ENCODE measurements around the gene LRRC59.
"Not testable (repeated sequence)": the region's sequence is repeated elsewhere in the genome, so short reads cannot be mapped to it uniquely, and the experiment has no call there.

The LRRC59 gene

DNA sequence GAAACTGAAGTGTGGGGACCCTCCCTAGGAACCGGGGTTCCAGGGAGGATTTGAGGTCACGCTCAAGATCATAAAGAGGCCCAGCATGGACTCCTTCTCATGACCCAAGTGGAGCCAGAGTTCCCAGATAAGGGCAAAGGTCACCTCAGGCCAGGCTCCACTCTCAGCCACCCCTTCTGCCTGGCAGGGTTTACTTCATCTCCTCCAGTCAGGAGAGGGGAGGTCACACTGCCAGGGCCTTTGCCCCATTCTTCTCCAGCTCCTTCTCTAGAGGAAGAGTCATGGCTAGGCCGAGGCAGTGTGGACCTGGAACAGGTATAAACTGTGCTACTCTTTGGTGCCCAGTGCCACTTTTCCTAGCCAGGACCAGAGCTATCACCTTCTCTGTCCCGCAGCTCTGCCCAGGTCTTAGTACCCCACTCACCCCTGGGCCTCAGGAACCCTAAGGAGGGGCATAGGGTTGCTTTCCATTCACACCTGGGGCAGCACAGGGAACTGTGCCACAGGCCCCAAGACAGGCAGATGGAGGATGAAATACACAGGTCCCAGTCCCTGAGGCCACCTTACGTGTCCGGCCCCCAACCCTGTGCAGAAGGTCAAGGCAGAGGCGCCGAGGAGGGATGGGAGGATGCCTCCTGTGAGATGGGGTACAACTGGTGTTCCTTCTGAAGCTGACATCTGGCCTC is 27.8 kb upstream of the LRRC59 start:
- DNase-seq (ENCODE audit: low read depth in 2 of 3, low spot score in 1 of 3) = no peak

DNA sequence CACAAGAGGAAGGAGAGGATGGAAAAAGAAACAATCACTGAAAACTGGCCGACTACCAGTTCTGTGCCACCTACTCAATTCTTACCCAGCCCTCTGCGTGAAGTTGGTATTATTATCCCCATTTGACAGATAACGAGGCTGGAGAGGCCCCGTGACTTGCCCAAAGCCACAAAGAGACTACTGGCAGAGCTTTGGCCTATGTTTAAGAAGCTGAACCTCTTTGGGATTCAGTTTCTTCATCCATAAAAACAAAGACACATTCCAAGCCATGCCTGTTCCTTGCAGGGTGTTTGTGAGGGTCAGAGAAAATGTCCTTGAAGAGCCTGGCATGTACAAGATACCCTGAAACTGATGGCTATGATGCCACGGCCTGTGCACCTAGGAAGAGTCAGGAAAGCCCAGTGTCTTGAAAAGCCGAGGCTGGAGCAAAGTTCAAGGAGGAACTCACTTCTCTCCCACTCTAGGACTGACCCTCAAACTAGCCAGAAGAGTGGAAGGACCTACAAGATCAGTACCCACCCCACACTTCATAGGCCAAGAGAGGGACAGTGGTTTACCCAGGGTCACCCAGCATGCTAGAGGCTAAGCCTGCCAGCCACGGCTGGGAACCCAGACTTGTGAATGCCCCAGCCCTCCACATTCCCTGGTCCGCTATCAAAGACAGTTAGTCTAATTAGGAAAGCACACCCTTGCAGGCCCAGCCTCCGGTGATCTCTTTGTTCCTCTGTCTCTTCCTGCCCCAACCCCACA is 27.1 kb upstream of the LRRC59 start:
- DNase-seq (ENCODE audit: low read depth in 2 of 3, low spot score in 1 of 3) = no peak

DNA sequence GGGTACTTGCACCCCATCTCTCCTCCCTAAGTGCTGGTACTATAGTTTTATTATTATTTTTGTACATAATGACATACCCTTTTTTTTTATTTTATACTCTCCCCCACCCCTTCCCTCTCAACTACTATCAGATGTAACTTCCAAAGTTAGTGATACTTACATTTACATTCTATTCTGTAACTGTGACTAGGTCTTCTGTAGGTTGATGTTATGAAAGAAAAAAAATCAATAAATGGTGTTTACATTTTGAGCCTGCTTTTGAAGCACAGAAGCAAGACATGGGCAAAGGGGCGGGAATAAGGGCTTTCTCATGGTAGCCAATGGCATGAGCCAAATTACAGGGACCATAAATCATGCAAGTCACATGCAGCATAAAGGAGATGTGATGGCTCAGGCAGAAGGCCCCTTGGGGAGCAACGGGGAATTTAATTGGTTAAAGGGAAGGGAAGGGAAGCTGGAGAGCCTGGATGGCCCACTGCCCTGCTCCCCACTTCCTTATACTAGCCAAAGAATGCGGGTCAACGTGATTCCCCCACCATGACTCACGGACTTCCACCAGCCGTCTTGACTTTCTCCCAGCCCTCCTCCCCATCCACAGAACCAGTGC is 26.3 kb upstream of the LRRC59 start:
- no peak for DNase-seq (ENCODE audit: low read depth in 2 of 3, low spot score in 1 of 3)

DNA sequence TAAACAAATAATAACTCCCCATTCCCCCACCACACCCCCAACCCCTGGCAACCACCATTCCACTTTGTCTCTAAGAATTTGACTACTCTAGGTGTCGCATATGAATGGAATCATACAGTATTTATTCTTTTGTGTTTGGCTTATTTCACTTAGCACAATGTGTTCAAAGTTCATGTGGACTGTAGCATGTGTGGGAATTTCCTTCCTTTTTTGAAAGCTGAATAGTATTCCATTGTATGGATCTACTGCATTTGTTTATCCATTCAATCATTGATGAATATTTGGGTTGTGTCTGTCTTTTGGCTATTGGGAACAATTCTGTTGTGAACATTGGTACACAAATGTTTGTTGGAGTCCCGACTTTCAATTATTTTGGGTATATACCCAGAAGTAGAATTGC is 25.4 kb upstream of the LRRC59 start:
- DNase-seq (ENCODE audit: low read depth in 2 of 3, low spot score in 1 of 3) = no peak

DNA sequence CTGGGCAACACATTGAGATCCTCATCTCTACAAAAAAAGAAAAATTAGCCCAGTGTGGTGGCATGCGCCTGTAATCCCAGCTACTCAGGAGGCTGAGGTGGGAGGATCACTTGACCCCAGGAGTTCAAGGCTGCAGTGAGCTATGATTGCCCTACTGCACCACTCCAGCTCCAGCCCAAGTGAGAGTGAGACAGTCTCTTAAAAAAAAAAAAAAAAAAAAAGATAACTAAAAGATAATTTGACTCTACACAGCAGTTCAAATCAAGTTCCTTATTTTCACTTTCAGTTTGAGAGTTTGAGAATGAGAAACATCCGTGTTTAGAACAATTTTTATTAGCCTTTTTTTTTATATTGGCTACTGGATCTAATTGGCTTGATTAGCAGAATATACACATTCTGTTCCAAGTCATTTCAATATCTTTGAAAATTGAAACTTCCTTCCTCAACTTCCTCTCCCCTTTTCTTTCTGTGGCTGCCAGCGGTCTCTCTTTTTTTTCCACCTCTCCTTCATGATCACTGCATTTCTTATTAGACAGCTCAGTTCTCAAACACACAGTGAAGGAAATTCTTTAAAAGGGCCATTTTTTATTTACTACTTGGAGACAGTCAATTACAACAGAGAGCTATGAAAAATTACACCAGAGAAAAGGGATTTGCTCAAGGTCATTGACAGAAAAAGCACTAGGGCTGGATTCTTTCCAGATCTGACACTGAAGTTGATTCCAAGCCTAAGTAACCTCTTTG is 24.2 kb upstream of the LRRC59 start:
- no peak for DNase-seq (ENCODE audit: low read depth in 2 of 3, low spot score in 1 of 3)

DNA sequence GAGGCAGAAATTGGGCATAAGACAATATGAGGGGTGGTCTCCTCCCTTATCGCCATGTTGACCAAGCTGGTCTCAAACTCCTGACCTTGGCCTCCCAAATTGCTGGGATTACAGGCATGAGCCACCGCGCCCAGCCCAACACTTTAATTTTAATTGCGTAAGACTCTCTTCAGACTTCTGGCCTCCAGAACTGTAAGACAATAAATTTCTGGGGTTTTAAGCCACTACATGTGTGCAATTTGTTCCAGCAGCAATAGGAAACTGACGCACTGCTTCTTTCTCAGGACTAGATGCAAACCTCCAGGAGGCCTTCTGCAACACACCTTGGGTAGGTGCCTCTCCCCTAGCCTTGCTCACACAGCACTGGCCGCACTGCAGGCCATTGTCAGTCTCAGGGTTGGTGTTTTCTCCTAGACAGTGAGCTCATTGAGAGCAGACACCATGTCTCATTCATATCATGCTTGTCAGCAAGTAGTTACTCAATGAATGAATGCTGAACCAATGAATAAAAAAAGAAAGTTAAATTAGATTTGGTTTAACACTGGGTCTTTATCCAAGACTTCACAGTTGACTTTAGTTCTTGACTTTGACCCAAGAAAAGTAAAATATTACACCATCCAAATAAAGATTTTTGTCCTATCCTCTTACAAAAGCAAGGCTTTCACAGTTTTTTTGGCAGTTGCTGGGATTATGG is 23.2 kb upstream of the LRRC59 start:
- DNase-seq (ENCODE audit: low read depth in 2 of 3, low spot score in 1 of 3) = no peak

DNA sequence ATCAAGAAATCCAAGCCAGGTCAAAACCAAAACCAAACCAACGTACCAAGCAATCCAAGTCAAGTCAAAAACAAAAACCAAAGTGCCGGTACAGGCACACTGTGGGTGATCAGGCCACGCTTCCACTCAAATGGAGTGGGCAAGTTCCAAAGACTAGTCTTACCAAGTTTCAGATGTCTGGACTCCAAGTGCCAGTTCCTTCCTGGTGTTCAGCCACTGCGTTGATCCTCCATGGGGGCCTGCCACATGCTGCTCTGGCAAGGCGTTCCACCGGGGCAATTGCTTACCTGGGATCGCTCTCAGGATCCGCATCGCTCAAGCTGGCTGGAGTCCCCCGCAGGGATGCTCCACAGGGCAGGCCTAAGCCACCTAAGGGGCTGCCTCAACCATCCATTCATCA is 22.3 kb upstream of the LRRC59 start:
- not testable (repeated sequence) for DNase-seq (ENCODE audit: low read depth in 2 of 3, low spot score in 1 of 3)

DNA sequence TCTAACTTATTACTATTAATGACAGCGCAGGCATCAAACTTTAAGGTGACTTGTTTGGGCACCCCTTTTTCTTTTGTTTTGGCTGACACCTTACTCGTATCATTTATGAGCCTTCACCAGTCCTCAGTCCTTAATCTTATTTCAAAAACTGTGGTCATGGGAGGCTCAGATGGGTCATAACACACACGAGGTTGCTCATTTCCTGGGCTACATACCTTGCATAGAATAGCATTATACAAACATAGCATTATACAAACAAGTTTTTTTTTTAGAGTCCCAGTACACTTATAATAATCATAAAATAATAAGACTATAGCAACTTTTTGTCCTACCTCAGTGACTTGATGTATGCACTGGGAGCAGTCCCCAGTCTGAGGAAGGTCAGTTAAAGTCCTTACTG is 17.5 kb upstream of the LRRC59 start:
- DNase-seq (ENCODE audit: low read depth in 2 of 3, low spot score in 1 of 3) = no peak

DNA sequence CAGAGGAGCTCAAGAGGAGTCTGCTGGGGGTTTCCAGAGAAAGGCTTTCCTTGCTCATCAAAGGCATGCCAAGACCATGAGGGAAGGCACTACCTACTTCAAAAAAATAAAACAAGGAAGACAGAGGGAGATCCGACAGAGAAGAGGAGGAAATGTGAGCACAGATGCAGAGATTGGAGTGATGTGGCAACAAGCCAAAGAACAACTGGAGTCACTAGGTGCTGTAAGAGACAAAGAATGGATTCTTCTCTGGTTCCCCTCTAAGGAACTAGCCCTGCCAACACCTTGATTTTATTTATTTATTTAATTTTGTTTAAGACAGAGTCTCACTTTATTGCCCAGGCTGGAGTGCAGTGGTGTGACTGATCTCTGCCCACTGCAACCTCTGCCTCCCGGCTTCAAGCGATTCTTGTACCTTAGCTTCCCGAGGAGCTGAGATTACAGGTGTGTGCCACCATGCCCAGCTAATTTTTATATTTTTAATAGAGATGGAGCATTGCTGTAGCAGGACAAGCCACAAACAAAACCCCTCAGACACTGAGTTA is 14.9 kb upstream of the LRRC59 start:
- no peak for DNase-seq (ENCODE audit: low read depth in 2 of 3, low spot score in 1 of 3)

DNA sequence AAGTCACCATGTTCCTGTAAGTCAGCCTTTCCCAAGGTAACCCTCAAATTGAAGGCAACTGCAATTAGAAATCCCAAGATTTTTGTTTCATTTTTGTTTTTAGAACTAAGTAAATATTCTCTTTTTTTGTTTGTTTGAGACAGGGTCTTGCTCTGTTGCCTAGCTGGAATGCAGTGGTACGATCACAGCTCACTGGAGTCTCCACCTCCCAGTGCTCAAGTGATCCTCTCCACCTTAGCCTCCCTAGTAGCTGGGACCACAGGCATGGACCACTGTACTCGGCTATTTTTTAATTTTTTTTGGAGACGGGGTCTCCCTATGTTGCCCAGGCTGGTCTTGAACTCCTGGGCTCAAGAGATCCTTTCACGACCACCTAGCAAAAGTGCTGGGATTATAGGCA is 10.6 kb upstream of the LRRC59 start:
- DNase-seq (ENCODE audit: low read depth in 2 of 3, low spot score in 1 of 3) = no peak

DNA sequence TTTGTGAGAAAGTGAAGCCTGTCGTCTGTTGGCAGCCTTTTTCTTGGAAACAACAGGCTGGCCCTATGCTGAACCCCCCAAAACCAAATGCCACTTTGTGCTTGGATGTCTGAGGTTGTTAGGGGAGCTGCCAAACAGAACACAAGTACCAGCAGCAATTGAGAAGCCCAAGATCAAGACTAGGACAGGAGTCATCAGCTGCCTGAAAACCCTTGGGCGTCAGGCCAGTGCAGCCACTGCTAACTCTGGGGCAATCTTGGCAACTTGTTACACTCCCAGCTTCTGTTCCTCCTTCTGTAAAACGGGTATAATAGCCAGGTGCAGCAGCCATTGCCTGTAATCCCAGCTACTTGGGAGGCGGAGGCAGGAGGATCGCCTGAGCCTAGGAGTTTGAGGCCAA is 9.3 kb upstream of the LRRC59 start:
- no peak for DNase-seq (ENCODE audit: low read depth in 2 of 3, low spot score in 1 of 3)

DNA sequence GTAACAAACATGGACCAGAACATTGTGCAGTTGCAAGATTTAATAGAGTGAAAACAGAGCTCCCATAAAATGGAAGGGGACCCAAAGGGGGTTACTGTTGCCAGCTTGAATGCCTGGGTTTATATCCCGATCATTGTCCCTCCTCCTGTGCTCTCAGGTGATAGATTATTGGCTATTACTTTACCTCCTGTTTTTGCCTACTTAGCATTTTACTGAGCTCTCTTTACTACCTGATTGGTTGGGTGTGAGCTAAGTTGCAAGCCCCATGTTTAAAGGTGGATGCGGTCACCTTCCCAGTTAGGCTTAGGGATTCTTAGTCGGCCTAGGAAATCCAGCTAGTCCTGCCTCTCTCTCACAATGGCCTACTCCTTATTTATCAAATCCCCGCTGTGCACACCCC is 8.0 kb upstream of the LRRC59 start:
- not testable (repeated sequence) for DNase-seq (ENCODE audit: low read depth in 2 of 3, low spot score in 1 of 3)

DNA sequence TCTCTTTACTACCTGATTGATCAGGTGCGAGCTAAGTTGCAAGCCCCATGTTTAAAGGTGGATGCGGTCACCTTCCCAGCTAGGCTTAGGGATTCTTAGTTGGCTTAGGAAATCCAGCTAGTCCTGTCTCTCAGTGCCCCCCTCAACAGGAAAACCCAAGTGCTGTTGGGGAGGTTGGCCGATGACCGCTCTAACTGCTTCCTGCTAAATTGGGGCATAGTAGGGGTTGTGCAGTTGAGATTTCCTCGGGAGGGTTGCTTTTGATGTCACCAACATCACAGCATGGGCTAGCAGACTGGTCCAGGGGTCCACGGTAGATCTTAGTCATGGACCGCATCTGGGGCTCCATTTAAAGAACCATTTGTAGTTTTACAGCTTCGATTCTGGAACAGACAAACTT is 2.3 kb upstream of the LRRC59 start:
- not testable (repeated sequence) for DNase-seq (ENCODE audit: low read depth in 2 of 3, low spot score in 1 of 3)

DNA sequence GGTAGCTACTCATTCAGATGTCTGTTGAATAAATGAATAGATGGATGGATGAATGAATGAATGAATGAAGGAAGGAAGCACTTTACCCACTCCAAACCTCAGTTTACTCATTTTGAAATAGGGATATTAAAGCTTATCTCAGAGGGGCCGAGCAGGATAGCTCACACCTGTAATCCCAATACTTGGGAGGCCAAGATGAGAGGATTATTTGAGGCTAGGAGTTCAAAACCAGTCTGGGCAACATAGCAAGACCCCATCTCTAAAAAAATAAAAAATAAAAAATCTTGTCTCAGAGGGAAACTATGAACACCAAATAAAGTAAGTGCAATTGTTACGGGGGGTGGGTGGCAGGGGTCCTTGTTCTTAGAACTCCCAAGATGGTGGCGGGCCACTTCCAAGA is 1.3 kb upstream of the LRRC59 start:
- not testable (repeated sequence) for DNase-seq (ENCODE audit: low read depth in 2 of 3, low spot score in 1 of 3)

DNA sequence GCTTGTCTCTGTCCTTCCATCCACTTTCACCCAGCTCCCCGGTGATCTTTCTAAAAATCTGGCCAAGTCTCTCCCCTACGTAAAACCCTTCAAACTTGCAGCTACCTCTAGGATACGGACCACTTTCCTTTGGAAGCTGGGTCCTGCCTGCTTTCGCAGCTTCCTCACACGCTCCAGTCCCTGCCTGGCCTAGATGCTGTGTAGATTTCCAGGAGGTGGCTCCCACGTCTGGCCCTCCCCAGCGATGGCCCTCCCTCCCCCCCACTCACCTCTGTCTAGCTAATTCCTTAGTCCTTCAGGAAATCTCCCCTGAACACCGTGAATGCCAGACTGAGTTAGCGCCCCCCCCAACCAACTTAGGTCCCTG is 579 bp upstream of the LRRC59 start:
- DNase-seq (ENCODE audit: low read depth in 2 of 3, low spot score in 1 of 3) = no peak

DNA sequence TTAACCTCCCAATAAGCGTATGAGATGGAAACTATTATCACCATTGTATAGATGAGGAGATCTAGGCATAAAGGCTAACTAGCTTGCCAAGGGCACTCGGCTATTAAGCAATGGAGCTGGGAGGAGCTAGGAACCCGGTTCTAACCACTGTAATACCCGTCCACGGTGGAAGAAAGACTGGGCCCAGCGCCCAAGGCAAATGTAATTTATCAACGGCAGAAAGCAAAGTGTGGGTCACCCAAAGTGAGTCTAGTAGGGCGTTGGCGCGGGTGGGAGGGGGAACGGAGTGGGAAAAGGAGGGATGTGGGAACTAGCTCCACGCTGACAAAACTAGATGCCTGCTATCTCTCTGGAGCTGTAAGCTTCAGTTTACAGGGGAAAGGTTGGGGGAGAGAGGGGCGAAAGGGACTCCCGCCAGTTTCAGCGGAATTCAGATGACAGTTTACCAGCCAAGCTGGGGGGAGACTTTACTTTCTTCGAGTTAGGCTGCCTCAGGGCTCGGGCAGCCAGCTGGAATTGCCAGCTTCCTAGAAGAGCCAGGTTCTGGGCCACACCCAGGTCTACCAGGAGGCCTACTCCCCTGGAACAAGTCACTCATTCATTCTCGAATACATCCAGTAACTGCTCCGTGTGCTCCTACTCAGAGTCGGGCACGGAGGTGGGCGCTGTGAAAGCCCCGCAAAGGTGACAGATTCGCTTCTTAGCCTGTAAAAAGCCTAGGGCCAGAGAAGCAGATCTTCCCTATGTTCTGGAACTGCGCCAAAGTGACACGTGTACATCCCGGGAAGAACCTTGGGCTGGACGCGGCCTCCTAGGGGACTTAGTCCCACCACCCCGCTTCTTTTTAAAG is 837 bp downstream of the LRRC59 start:
- no peak for DNase-seq (ENCODE audit: low read depth in 2 of 3, low spot score in 1 of 3)

DNA sequence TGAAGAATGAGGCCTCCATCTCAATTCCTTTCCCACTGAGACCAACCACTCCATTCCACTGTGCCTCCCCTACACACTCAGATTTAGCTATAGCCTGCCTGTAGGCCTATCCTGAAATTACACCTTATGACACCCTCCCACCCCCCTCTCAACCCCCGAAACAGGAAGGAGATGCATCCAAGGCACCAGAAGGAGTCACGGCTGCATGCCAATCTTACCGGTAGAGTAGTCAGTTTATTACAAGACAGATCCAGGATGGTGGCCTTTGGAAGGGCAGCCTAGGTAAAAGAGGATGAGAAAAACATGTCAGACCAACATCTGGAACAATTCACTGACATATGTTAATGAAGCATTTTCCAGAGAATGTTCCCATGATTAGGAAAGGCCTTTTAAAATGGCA is 2.6 kb downstream of the LRRC59 start:
- no peak for DNase-seq (ENCODE audit: low read depth in 2 of 3, low spot score in 1 of 3)

DNA sequence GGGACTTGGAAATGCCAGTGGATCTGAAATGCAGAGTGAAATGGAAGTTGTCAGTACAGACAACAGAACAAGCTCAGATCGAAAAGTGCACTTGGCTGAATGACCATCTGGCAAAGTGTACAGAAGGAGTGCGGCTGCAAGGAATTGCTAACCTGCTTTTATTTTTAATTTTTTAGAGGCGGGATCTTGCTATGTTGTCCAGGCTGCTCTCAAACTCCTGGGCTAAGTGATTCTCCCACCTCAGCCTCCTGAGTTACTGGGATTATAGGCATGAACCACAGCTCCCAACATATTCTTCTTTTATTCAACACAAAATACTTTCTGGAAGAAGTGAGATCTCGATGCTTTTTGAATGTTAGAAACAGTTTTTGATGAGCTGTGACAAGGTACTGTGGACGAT is 3.6 kb downstream of the LRRC59 start:
- DNase-seq (ENCODE audit: low read depth in 2 of 3, low spot score in 1 of 3) = no peak

DNA sequence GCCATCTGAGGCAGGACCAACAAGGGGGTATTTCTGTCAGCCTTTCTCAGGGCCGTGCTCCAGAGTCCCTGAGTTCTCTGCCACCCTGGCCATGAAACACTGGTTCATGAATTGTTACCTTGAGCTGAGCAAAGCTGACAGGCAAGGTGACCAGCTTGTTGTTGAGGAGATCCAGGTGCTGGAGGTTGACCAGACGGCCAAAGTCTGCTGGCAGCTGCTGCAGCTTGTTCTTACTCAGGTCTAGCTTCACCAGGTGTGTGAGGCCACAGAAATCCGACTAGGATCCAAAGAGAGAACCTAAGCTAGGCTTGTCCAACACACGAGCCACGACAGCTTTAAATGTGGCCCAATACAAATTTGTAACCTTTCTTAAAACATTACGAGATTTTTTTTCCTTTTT is 4.7 kb downstream of the LRRC59 start:
- DNase-seq (ENCODE audit: low read depth in 2 of 3, low spot score in 1 of 3) = no peak

DNA sequence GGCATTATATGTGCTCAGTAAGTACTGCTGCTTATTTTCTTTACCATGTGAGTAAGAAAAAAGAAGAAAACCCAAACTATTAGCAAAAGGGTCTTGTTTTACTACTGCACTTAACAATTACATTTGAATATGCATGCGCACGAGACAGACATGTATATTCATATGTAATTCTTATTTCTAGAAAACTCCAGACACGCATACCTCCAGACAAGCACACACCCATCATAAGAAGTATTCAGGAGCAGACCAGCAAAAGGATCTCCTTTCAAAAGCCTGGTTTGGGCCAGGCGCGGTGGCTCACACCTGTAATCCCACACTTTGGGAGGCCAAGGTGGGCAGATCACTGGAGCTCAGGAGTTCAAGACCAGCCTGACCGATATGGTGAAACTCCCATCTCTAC is 7.8 kb downstream of the LRRC59 start:
- DNase-seq (ENCODE audit: low read depth in 2 of 3, low spot score in 1 of 3) = no peak
